ENCODE data around the gene BMP7.
"Not testable (repeated sequence)": the region's sequence is repeated elsewhere in the genome, so short reads cannot be mapped to it uniquely, and the experiment has no call there.

Gene BMP7

GRCh38 chr20:57195023-57195422 lies 71.4 kb downstream of the BMP7 start:
- DNase-seq (ENCODE audit: low read depth, low spot score): no peak
- H3K9me3 ChIP-seq (ENCODE audit: insufficient read depth, low read length): no peaks in the 10 kb centered on the region
- no peaks in the 10 kb centered on the region for H3K27me3 ChIP-seq (ENCODE audit: insufficient read depth, insufficient read length)
- peaks cover 20% of the 10 kb centered on the region for H3K36me3 ChIP-seq (ENCODE audit: insufficient read depth, insufficient read length, low read length)
- TF ChIP-seq SUZ12 (IDR thresholded peaks at IDR 0.05; ENCODE audit: extremely low read depth, insufficient read depth, insufficient read length) (no peak), ZNF274 (IDR thresholded peaks at IDR 0.05; ENCODE audit: low read depth, low read length) (no peak), YY1 (IDR thresholded peaks at IDR 0.05; ENCODE audit: insufficient read depth, insufficient read length) (no peak)
- peaks cover 17% of the 10 kb centered on the region for H3K4me1 ChIP-seq (ENCODE audit: insufficient read depth, insufficient read length)
- H3K9ac ChIP-seq (ENCODE audit: insufficient read length, low read depth): no peak overlapping the region
- no peak overlapping the region for H3K4me3 ChIP-seq (ENCODE audit: insufficient read length, low read depth)

- H3K36me3 ChIP-seq (ENCODE audit: insufficient read depth, insufficient read length, low read length): peaks cover 20% of the 10 kb centered on the region
- no peak for DNase-seq (ENCODE audit: low read depth, low spot score)
- no peak overlapping the region for H3K9ac ChIP-seq (ENCODE audit: insufficient read length, low read depth)
- no peaks in the 10 kb centered on the region for H3K27me3 ChIP-seq (ENCODE audit: insufficient read depth, insufficient read length)
- peaks cover 14% of the 10 kb centered on the region for H3K4me1 ChIP-seq (ENCODE audit: insufficient read depth, insufficient read length)
- no peaks in the 10 kb centered on the region for H3K9me3 ChIP-seq (ENCODE audit: insufficient read depth, low read length)
- TF ChIP-seq SUZ12 (IDR thresholded peaks at IDR 0.05; ENCODE audit: extremely low read depth, insufficient read depth, insufficient read length) (no peak), YY1 (IDR thresholded peaks at IDR 0.05; ENCODE audit: insufficient read depth, insufficient read length) (no peak), ZNF274 (IDR thresholded peaks at IDR 0.05; ENCODE audit: low read depth, low read length) (no peak)
- no peak overlapping the region for H3K4me3 ChIP-seq (ENCODE audit: insufficient read length, low read depth)
These were observed 72.3 kb downstream of the BMP7 start for GRCh38 chr20:57194154-57194553.

GRCh38 chr20:57193094-57193493 lies 73.3 kb downstream of the BMP7 start:
- Histone ChIP-seq H3K9me3 (ENCODE audit: insufficient read depth, low read length) (no peaks in the 10 kb centered on the region), H3K4me1 (ENCODE audit: insufficient read depth, insufficient read length) (peaks cover 4% of the 10 kb centered on the region), H3K4me3 (ENCODE audit: insufficient read length, low read depth) (no peak overlapping the region), H3K27me3 (ENCODE audit: insufficient read depth, insufficient read length) (no peaks in the 10 kb centered on the region), H3K36me3 (ENCODE audit: insufficient read depth, insufficient read length, low read length) (peaks cover 20% of the 10 kb centered on the region), H3K9ac (ENCODE audit: insufficient read length, low read depth) (no peak overlapping the region)
- no peak for DNase-seq (ENCODE audit: low read depth, low spot score)
- TF ChIP-seq ZNF274 (IDR thresholded peaks at IDR 0.05; ENCODE audit: low read depth, low read length): no peak
- no peak for TF ChIP-seq YY1 (IDR thresholded peaks at IDR 0.05; ENCODE audit: insufficient read depth, insufficient read length)
- no peak for TF ChIP-seq SUZ12 (IDR thresholded peaks at IDR 0.05; ENCODE audit: extremely low read depth, insufficient read depth, insufficient read length)

GRCh38 chr20:57192311-57192710 lies 74.1 kb downstream of the BMP7 start:
- H3K36me3 ChIP-seq (ENCODE audit: insufficient read depth, insufficient read length, low read length): peaks cover 20% of the 10 kb centered on the region
- no peaks in the 10 kb centered on the region for H3K27me3 ChIP-seq (ENCODE audit: insufficient read depth, insufficient read length)
- no peaks in the 10 kb centered on the region for H3K9me3 ChIP-seq (ENCODE audit: insufficient read depth, low read length)
- no peak for TF ChIP-seq YY1 (IDR thresholded peaks at IDR 0.05; ENCODE audit: insufficient read depth, insufficient read length)
- no peak for TF ChIP-seq SUZ12 (IDR thresholded peaks at IDR 0.05; ENCODE audit: extremely low read depth, insufficient read depth, insufficient read length)
- no peak for TF ChIP-seq ZNF274 (IDR thresholded peaks at IDR 0.05; ENCODE audit: low read depth, low read length)
- no peak overlapping the region for H3K4me3 ChIP-seq (ENCODE audit: insufficient read length, low read depth)
- no peaks in the 10 kb centered on the region for H3K4me1 ChIP-seq (ENCODE audit: insufficient read depth, insufficient read length)
- no peak overlapping the region for H3K9ac ChIP-seq (ENCODE audit: insufficient read length, low read depth)
- no peak for DNase-seq (ENCODE audit: low read depth, low spot score)

- H3K9ac ChIP-seq (ENCODE audit: insufficient read length, low read depth); H3K27me3 ChIP-seq (ENCODE audit: insufficient read depth, insufficient read length): not testable (repeated sequence)
- peaks cover 19% of the 10 kb centered on the region for H3K36me3 ChIP-seq (ENCODE audit: insufficient read depth, insufficient read length, low read length)
These were observed 75.2 kb downstream of the BMP7 start for GRCh38 chr20:57191265-57191638.

GRCh38 chr20:57190536-57191264 lies 75.7 kb downstream of the BMP7 start:
- Histone ChIP-seq H3K27me3 (ENCODE audit: insufficient read depth, insufficient read length) (no peaks in the 10 kb centered on the region), H3K4me3 (ENCODE audit: insufficient read length, low read depth) (no peak overlapping the region), H3K9me3 (ENCODE audit: insufficient read depth, low read length) (no peaks in the 10 kb centered on the region), H3K4me1 (ENCODE audit: insufficient read depth, insufficient read length) (no peaks in the 10 kb centered on the region), H3K9ac (ENCODE audit: insufficient read length, low read depth) (no peak overlapping the region), H3K36me3 (ENCODE audit: insufficient read depth, insufficient read length, low read length) (peaks cover 13% of the 10 kb centered on the region)
- TF ChIP-seq YY1 (IDR thresholded peaks at IDR 0.05; ENCODE audit: insufficient read depth, insufficient read length) (no peak), SUZ12 (IDR thresholded peaks at IDR 0.05; ENCODE audit: extremely low read depth, insufficient read depth, insufficient read length) (no peak), ZNF274 (IDR thresholded peaks at IDR 0.05; ENCODE audit: low read depth, low read length) (no peak)
- DNase-seq (ENCODE audit: low read depth, low spot score): no peak

More at GRCh38 chr20:57191265-57191638, 75.2 kb downstream of the BMP7 start:
- DNase-seq (ENCODE audit: low read depth, low spot score); H3K4me1 ChIP-seq (ENCODE audit: insufficient read depth, insufficient read length); H3K9me3 ChIP-seq (ENCODE audit: insufficient read depth, low read length); H3K4me3 ChIP-seq (ENCODE audit: insufficient read length, low read depth): not testable (repeated sequence)

- Histone ChIP-seq H3K27me3 (ENCODE audit: insufficient read depth, insufficient read length) (no peaks in the 10 kb centered on the region), H3K9me3 (ENCODE audit: insufficient read depth, low read length) (no peaks in the 10 kb centered on the region), H3K36me3 (ENCODE audit: insufficient read depth, insufficient read length, low read length) (peaks cover 7% of the 10 kb centered on the region), H3K4me1 (ENCODE audit: insufficient read depth, insufficient read length) (no peaks in the 10 kb centered on the region), H3K9ac (ENCODE audit: insufficient read length, low read depth) (no peak overlapping the region), H3K4me3 (ENCODE audit: insufficient read length, low read depth) (no peak overlapping the region)
- TF ChIP-seq YY1 (IDR thresholded peaks at IDR 0.05; ENCODE audit: insufficient read depth, insufficient read length) (no peak), ZNF274 (IDR thresholded peaks at IDR 0.05; ENCODE audit: low read depth, low read length) (no peak)
- DNase-seq (ENCODE audit: low read depth, low spot score): no peak
These were observed 76.7 kb downstream of the BMP7 start for GRCh38 chr20:57189713-57190112.
